HG02642 (cell line): ENCODE results near the gene STAC3.

ENCODE experiments used
- ATAC-seq: cut with Tn5 transposase; IDR thresholded peaks from one replicate; pipeline ENCODE4 v1.9.1; 2021; ENCODE audit warnings: mild to moderate bottlenecking; ENCODE audit not compliant: unreplicated experiment, poor library complexity

Gene STAC3

GRCh38 chr12:57255916-57256315 lies 4.9 kb upstream of the STAC3 start:
- no peak for ATAC-seq

- no peak for ATAC-seq
Observed at GRCh38 chr12:57254506-57255280, 3.7 kb upstream of the STAC3 start.

GRCh38 chr12:57250541-57250940 lies 446 bp downstream of the STAC3 start:
- no peak for ATAC-seq

GRCh38 chr12:57248934-57249742 lies 1.8 kb downstream of the STAC3 start:
- ATAC-seq, result no peak

GRCh38 chr12:57247041-57247440 lies 3.9 kb downstream of the STAC3 start:
- no peak for ATAC-seq

GRCh38 chr12:57244312-57244696 lies 6.7 kb downstream of the STAC3 start:
- no peak for ATAC-seq

GRCh38 chr12:57243521-57244311 lies 7.3 kb downstream of the STAC3 start:
- ATAC-seq, result no peak

- peak; percentile 35 for ATAC-seq
Observed at GRCh38 chr12:57242691-57243454, 8.1 kb downstream of the STAC3 start.

- no peak for ATAC-seq
Observed at GRCh38 chr12:57242329-57242690, 8.7 kb downstream of the STAC3 start.

- no peak for ATAC-seq
Observed at GRCh38 chr12:57241402-57242310, 9.3 kb downstream of the STAC3 start.

GRCh38 chr12:57240926-57241401 lies 10.0 kb downstream of the STAC3 start:
- ATAC-seq, result no peak

- no peak for ATAC-seq
Observed at GRCh38 chr12:57240066-57240921, 10.7 kb downstream of the STAC3 start.

GRCh38 chr12:57239587-57240065 lies 11.4 kb downstream of the STAC3 start:
- no peak for ATAC-seq

GRCh38 chr12:57238854-57239554 lies 12.0 kb downstream of the STAC3 start:
- ATAC-seq, result peak; percentile 59

- no peak for ATAC-seq
Observed at GRCh38 chr12:57237932-57238853, 12.8 kb downstream of the STAC3 start.

GRCh38 chr12:57237596-57237931 lies 13.4 kb downstream of the STAC3 start:
- no peak for ATAC-seq
